ENCODE data around the gene ARID1B.

DNA sequence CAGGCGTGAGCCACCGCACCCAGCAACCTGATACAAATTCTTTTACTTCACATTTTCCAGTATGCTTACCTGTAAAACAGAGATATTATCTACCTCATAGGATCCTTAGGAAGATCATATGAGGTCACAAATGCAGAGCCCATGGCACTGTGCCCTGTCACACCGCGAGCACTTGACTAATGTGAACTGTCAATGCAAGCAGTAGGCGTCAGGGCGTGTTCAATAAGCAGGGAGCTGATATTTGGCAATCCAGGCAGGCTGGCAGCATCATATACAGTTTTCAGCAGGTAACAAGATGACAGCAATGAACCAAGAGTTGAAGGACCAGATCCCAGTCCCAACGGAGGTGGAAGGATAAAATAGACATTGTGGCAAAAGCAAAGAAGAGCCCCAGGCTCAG, 14.6 kb upstream of the ARID1B start:
- TF ChIP-seq EZH2 (IDR thresholded peaks at IDR 0.05) = no peak
- TF ChIP-seq, protein P1, sequence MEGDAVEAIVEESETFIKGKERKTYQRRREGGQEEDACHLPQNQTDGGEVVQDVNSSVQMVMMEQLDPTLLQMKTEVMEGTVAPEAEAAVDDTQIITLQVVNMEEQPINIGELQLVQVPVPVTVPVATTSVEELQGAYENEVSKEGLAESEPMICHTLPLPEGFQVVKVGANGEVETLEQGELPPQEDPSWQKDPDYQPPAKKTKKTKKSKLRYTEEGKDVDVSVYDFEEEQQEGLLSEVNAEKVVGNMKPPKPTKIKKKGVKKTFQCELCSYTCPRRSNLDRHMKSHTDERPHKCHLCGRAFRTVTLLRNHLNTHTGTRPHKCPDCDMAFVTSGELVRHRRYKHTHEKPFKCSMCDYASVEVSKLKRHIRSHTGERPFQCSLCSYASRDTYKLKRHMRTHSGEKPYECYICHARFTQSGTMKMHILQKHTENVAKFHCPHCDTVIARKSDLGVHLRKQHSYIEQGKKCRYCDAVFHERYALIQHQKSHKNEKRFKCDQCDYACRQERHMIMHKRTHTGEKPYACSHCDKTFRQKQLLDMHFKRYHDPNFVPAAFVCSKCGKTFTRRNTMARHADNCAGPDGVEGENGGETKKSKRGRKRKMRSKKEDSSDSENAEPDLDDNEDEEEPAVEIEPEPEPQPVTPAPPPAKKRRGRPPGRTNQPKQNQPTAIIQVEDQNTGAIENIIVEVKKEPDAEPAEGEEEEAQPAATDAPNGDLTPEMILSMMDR (IDR thresholded peaks at IDR 0.05 in 2 of 3, conservative IDR thresholded peaks at IDR 0.05 in 1 of 3; ENCODE audit: borderline replicate concordance in 1 of 3, insufficient read depth in 1 of 3, low read depth in 2 of 3, low read length in 2 of 3) = no peak
- TF ChIP-seq POLR2A (IDR thresholded peaks at IDR 0.05; ENCODE audit: borderline replicate concordance, extremely low read depth, insufficient read depth, insufficient read length) = no peak
- TF ChIP-seq ZNF274 (IDR thresholded peaks at IDR 0.05; ENCODE audit: low read depth, low read length) = no peak
- TF ChIP-seq YY1 (IDR thresholded peaks at IDR 0.05; ENCODE audit: extremely low read depth, insufficient replicate concordance, low read depth, low read length) = no peak
- TF ChIP-seq ELF1 (IDR thresholded peaks at IDR 0.05; ENCODE audit: borderline replicate concordance, low read depth) = no peak
- TF ChIP-seq POLR2AphosphoS5 (IDR thresholded peaks at IDR 0.05; ENCODE audit: low read depth, low read length) = no peak
- TF ChIP-seq, protein P2, sequence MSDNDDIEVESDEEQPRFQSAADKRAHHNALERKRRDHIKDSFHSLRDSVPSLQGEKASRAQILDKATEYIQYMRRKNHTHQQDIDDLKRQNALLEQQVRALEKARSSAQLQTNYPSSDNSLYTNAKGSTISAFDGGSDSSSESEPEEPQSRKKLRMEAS (IDR thresholded peaks at IDR 0.05) = no peak
